NCI-H2107 treated with DMSO at 0.1 percent for 48 hours (cell line): Measurements from ENCODE around the gene CBLN3.
A peak's percentile ranks its signal among the peaks of the same experiment; 100 is the strongest.
"Not testable (repeated sequence)": the region's sequence is repeated elsewhere in the genome, so short reads cannot be mapped to it uniquely, and the experiment has no call there.

Experiments
- DNase-seq: peaks from one replicate; lab custom pipeline; 2025; ENCODE audit not compliant: unreplicated experiment; lab: John Stamatoyannopoulos, UW

The CBLN3 gene

GRCh38 chr14:24429395-24430142 is at the start of gene CBLN3, which contains the start of gene KHNYN:
TSS of gene CBLN3 (minus strand) at chr14:24429668. CDS start at chr14:24429054, 614 bp downstream.
TSS of gene KHNYN (plus strand) at chr14:24429954. CDS start at chr14:24430731, 777 bp downstream.
- DNase-seq, result peak; percentile 78

GRCh38 chr14:24475261-24475660 is 45.8 kb upstream of the CBLN3 start:
- no peak for DNase-seq

- no peak for DNase-seq
Measured at GRCh38 chr14:24473211-24473610, 43.7 kb upstream of the CBLN3 start.

DNA sequence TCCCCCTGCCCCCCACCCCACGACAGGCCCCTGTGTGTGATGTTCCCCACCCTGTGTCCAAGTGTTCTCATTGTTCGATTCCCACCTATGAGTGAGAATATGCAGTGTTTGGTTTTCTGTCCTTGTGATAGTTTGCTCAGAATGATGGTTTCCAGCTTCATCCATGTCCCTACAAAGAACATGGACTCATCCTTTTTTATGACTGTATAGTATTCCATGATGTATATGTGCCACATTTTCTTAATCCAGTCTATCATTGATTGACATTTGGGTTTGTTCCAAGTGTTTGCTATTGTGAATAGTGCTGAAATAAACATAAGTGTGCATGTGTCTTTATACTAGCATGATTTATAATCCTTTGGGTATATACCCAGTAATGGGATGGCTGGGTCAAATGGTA is 41.0 kb upstream of the CBLN3 start:
- not testable (repeated sequence) for DNase-seq

GRCh38 chr14:24465805-24466204 is 36.3 kb upstream of the CBLN3 start:
- DNase-seq, result no peak

DNA sequence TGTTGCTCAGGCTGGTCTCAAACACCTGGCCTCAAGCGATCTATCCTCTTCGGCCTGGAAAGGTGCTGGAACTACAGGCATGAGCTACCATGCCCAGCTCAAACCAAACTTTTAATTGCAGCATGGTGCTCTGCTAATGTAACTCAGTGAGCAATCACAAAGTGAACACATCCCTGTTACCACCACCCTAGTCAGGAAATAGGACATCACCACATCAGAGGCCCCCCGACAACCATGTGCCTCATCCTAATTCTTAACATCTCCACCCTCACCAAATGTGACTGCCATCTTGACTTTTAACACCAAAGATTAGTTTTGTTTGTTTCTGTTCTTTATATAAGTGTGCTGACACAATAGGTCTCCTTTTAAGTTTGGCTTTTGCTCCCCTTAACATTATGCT is 35.9 kb upstream of the CBLN3 start:
- DNase-seq, result no peak

- peak; percentile 98 for DNase-seq
Measured at GRCh38 chr14:24463884-24464785, 34.7 kb upstream of the CBLN3 start.

GRCh38 chr14:24463017-24463883 is 33.8 kb upstream of the CBLN3 start:
- DNase-seq, result no peak

DNA sequence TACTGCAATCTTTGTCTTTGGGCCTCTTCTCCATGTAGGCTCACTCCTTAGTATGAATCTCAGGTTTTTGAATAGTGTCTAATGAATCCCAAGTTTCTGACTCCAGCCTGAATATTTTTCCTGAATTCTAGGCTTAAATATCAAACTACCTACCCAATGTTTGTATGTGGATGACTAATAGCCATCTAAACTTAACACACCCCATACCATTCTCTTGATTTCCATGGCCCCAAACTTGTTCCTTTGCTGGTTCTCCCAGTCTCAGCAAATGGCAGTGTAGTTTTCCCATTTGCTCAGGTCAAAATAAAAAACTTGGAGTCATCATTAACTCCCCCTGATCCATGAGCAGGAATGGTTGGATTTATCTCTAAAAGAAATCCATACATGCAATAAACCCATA is 31.9 kb upstream of the CBLN3 start:
- DNase-seq, result no peak

GRCh38 chr14:24459331-24459730 is 29.9 kb upstream of the CBLN3 start:
- DNase-seq, result no peak

DNA sequence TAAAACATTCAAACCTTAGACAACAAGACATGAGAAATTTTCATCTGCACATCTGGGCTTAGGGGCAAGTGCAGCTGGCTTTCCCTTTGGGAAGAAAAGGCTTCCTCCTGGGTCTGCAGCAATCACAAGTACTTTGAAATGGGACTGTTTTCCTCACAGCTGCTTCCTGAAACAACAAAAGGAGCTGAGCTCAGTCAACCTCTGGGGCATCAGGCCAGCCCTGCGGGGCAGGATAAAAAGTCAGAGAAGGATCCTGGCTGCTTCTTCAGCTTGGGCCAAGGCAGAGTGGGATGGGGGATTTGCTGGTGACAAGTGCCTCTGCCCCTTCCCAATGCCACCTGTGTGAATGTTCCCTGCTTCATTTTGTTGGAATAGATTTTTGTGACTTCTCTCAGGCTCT is 29.3 kb upstream of the CBLN3 start:
- DNase-seq, result no peak

DNA sequence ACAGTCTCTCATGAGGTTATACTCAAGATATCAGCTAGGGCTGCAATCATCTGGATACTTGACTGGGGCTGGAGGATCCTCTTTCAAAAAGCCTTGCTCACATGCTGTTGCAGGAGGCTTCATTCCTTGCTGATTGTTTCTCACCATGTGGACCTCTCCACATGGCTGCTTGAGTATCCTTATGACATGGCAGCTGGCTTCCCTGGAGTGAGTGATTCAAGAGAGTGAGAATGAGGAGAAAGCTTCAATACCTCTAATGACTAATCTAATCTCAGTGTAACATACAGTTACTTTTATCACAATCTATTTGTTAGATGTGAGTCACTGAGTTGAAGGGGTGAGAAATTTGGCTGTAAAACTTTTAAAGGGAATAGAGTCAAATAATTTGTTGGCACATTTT is 27.5 kb upstream of the CBLN3 start:
- DNase-seq, result no peak

- DNase-seq, result not testable (repeated sequence)
Measured at GRCh38 chr14:24450828-24451227, 21.4 kb upstream of the CBLN3 start.

DNA sequence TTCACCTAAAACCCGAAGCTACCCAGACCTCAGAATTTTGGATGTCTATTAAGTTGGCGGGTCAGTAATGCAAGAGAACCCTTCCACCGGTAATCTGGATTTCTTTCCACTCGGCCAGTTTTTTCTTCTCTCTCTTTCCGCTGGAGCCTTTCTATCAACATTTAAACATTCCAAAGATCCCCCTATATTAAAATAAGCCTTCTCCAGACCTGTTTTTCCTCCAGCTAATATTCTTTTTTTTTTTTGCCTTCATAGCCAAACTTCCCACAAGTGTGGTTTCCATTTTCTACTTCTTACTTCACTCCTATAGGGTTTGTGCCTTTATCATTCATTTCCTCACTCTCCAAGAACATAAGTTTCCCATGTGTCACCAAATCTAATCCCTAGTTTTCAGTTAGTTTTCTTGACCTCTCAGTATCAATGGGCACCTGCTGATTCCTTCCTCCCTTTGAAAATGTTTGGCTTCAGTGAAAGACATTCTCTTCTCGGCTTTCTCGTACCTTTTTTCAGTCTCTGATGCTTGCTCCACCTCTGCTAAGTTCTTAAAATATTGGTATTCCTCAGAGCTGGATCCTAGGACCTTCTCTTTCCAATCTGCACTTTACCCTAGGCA is 13.7 kb upstream of the CBLN3 start:
- no peak for DNase-seq

- peak; percentile 100 for DNase-seq
Measured at GRCh38 chr14:24442240-24443052, 13.0 kb upstream of the CBLN3 start, which contains the start of gene SDR39U1. TSS of gene SDR39U1 (minus strand) at chr14:24442776. CDS start at chr14:24442769, 7 bp downstream.

DNA sequence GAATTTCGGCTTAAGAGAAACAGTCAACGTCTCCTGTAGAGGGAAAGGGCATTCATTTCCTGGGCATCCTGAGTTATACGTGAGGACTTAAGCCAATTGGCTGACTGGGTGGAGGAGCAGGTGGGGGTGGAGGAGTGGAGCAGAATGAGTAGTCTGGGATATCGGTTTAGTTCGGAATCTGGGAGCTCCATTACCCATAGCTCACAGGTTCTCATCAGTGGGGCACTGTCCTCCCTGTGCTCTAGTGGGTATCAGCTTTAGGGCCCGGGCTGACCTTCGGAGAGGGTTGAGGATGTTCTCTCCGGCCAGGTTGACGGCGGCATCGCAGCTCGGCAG is 12.4 kb upstream of the CBLN3 start:
- DNase-seq, result peak; percentile 73

GRCh38 chr14:24441485-24441884 is 12.0 kb upstream of the CBLN3 start:
- DNase-seq, result no peak

DNA sequence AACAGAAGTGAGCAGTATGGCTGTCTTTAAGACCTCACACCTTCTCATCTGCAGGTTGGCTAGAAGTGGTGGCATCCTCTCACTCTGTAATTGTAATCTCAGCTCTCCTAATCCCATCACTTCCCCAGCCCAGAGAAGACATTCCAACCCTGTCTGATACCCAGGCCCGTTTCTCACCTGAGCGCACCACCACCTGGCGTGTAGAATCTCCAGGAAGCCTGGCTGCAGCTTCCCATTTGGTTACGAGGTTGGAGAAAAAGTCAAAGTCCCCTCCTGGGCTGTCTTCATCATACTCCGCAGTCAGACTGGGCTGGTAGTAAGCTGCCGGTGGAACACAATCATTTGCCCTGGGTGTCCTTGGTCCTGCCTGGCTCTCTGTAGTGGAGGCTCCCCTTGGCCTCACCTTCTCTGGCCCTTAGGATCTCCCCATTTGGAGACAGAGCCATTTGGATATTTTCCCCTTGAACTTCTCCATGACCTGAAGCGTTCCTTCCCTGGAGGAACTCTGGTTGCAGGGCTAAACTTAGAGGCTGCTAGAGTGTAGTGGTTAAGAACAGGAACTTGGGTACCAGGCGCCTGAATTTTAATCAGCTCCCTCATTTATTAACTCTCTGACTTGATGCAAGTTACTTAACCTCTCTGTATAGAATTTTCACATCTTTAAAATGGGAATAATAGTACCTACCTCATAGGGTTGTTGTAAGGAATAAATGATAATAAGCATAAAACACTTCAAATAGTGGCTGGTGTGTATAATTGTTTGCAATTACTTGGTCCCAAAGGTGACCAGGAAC is 11.3 kb upstream of the CBLN3 start:
- DNase-seq, result no peak
